GM18873 (cell line): ENCODE data around the gene EFEMP2.
A peak's percentile ranks its signal among the peaks of the same experiment; 100 is the strongest.

ENCODE experiments used
- ATAC-seq: cut with Tn5 transposase; IDR thresholded peaks from one replicate; pipeline ENCODE4 v1.9.1; 2021; ENCODE audit warnings: mild to moderate bottlenecking, moderate library complexity, moderate number of reproducible peaks; ENCODE audit not compliant: unreplicated experiment, low FRiP score

Gene EFEMP2

GRCh38 chr11:65867284-65868071 lies 5.1 kb downstream of the EFEMP2 start:
- no peak for ATAC-seq

GRCh38 chr11:65866509-65867283 lies 5.9 kb downstream of the EFEMP2 start:
- ATAC-seq = no peak

DNA sequence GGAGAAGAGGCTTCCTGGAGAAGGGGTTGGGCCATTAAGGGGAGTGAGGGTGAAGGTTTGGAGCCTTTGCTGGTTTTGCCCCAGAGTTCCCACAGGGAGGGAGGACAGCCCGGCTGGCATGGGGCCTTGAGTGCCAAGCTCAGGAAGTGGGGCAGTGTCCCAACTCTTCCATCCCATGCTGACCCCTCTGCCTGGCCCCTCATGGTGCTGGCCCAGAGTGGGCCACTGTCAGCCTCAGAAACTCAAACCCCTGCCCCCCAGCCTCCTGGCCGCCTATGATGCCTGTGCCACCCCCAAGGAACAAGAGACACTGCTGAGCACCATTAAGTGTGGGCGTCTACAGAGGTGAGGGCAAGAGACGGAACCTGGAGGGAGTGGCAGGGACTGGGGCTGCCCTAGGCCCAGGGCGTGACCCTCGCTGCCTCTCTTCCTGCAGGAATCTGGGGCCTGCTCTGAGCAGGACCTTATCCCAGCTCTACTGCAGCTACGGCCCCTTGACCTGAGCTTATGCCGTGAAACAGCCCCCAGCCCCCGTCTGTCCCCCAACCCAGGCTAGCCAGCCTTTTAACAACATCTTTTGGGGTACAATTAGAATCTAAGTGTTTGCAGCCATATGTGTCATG lies 6.9 kb downstream of the EFEMP2 start:
- ATAC-seq = no peak

- ATAC-seq = no peak
Measured at GRCh38 chr11:65864706-65865471, 7.7 kb downstream of the EFEMP2 start.

DNA sequence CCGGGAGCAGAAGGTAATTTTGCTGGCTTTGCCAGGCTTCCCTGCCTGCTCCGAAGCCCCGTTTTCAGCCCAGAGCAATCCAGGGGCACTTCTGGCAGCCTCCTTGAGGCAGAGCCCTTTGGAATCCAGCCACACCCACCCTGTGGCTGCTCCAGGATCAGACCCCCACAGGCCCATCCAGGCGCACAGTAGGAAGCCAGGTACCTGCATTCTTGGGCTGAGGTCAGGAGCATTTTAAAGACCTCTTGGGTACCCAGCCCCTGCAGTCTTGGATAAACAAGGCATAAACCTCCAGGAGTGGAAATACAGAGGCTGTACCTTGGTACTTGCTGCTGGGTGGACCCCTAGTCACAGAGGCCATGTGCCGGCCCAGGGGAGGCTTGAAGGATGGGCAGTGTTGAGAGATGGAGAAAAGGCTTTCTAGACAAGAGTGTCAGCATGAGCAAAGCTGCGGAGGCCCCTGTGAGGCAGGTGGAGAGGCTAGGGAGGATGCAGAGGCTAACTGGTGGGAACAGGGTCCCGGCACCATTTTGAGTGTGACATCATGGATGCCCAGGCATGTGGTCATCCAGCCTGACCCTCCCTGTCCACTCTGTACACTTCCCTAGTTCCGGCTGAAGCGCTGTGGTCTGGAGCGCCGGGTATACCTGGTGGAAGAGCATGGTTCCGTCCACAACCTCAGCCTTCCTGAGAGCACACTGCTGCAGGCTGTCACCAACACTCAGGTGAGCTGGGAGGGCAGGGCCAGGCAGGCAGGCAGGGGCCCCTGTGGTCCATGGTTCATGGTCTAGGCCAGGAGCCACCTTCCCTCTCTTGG lies 8.5 kb downstream of the EFEMP2 start:
- ATAC-seq = no peak

- no peak for ATAC-seq
Measured at GRCh38 chr11:65862941-65863888, 9.4 kb downstream of the EFEMP2 start.

- ATAC-seq = no peak
Measured at GRCh38 chr11:65862191-65862735, 10.3 kb downstream of the EFEMP2 start.

DNA sequence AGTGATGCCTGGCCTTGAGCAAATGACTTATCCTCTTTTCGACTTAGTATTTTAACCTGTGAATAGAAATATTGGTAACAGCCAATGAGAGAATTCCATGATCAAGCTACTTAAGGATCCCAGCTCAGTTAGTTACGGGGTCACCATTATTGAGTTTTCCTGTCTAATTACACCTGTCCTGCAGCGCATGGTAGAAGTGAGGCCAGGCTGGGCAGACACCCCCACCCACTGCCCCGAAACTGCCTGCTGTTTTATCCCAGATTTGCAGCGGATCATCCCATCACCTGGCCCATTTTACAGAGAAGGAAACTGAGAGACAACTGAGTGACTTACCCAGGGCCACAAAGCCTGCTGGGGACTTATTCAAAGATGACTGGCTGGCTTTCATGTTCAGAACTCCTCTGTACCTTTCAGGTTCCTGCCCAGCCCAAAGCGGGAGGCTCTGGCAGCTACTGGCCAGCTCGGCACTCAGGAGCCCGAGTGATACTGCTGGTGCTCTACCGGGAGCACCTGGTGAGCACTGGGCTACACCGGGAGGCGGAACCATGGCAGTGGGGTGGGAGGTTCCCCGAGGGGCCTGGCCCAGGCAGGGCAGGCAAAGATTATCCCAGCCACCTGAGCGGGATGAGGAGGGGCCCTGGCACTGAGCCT lies 10.9 kb downstream of the EFEMP2 start:
- no peak for ATAC-seq

DNA sequence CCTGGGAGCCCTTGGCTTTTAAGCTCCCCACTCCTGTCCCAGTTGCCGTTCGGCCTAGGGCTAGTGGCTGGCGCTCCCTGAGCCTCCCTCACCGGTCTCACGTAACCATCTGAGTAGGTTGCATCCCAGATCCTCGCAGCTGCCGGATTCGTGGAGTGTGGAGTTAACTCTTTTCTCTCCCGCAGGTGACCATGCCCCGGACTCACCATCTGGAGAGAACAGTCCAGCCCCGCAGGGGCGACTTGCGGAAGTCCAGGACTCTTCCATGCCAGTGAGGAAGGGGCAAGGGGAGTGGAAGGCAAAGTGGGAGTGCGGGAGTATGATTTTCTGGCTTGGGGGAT lies 11.5 kb downstream of the EFEMP2 start:
- ATAC-seq = no peak

- ATAC-seq = no peak
Measured at GRCh38 chr11:65860278-65861164, 12.1 kb downstream of the EFEMP2 start, which contains the start of gene MUS81. Gene MUS81 (plus strand): TSS chr11:65860433. CDS start chr11:65860754, 321 bp downstream.

GRCh38 chr11:65859812-65860277 lies 12.8 kb downstream of the EFEMP2 start:
- no peak for ATAC-seq

- ATAC-seq = peak; percentile 47
Measured at GRCh38 chr11:65859095-65859811, 13.3 kb downstream of the EFEMP2 start.

- ATAC-seq = no peak
Measured at GRCh38 chr11:65858681-65859087, 13.9 kb downstream of the EFEMP2 start.

DNA sequence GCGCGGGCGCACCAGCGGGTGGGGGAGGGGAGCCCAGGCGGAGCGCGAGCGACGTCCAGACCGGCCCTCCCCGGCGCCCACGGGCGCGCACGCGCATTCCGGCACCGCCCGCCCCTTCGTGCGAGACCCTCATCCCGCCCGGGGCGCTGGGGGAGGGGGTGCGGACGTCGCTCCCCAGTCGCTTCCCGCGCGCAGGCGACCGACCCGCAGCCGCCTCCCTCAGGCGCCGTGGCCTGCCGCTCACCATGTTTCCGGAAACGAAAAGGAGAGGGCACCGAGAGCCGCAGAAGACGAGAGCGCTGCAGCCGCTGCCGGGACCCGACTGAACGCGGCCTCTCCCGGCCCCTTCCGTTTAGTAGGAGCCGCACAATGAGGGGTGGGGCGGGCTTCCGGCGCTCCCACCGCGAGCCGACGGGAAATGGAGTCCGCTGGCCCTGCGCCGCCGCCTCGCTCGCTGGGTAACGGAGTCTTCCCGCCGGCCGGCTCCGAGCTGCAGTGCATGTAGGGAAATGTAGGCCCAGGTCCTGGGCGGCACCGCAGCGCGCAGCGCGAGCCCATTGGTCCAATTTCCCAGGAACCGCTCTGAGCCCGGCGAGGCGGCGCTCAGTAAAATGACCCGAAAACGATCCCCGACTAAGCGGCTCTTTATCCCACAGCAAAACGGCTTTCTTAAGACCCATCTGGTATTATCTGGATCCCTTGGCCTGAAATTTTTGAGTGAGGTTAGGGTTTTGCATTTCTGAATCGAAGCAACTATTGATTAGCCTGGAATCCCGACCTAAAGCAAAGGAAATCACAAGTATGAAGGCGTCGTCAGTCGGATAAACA lies 14.5 kb downstream of the EFEMP2 start, which contains the start of gene CFL1:
Gene CFL1, minus strand, starts transcription at position 328 of the 828 bp plus-strand sequence. Its CDS starts 81 bp downstream, at position 247.
- peak; percentile 45 for ATAC-seq

GRCh38 chr11:65857500-65857852 lies 15.1 kb downstream of the EFEMP2 start:
- ATAC-seq = peak; percentile 2
